Renal cortex interstitium (tissue), 11 donors: ENCODE results near the gene PRSS56. TPM values are rescaled to one million over a fixed set of nuclear protein-coding genes. Genes with fewer than 3 reads are reported as not detected.
"Not testable (repeated sequence)": the region's sequence is repeated elsewhere in the genome, so short reads cannot be mapped to it uniquely, and the experiment has no call there.

Experiments
- DNase-seq, 11 donors: peaks; one replicate each; pipeline ENCODE4 v3.0.0-alpha.2; 2013; ENCODE audit warnings: low read depth in 9 of 11, low spot score in 4 of 11; ENCODE audit errors: extremely low read depth in 1 of 11
- polyA plus RNA-seq, 3 donors: library from polyadenylated mRNA; unstranded; fragments of 120-200 nt; gene quantifications; one replicate each; pipeline ENCODE4 v1.2.1, GENCODE V29; 2013; ENCODE audit not compliant: insufficient read length in 3 of 3

PRSS56 gene
- polyA plus RNA-seq, 3 donors: 0.09 to 0.83 TPM; not detected in 1

- no peak for DNase-seq
Measured at GRCh38 chr2:232521098-232521497, 910 bp downstream of the PRSS56 start.

- no peak for DNase-seq
Measured at GRCh38 chr2:232521959-232522622, 1.9 kb downstream of the PRSS56 start.

DNA sequence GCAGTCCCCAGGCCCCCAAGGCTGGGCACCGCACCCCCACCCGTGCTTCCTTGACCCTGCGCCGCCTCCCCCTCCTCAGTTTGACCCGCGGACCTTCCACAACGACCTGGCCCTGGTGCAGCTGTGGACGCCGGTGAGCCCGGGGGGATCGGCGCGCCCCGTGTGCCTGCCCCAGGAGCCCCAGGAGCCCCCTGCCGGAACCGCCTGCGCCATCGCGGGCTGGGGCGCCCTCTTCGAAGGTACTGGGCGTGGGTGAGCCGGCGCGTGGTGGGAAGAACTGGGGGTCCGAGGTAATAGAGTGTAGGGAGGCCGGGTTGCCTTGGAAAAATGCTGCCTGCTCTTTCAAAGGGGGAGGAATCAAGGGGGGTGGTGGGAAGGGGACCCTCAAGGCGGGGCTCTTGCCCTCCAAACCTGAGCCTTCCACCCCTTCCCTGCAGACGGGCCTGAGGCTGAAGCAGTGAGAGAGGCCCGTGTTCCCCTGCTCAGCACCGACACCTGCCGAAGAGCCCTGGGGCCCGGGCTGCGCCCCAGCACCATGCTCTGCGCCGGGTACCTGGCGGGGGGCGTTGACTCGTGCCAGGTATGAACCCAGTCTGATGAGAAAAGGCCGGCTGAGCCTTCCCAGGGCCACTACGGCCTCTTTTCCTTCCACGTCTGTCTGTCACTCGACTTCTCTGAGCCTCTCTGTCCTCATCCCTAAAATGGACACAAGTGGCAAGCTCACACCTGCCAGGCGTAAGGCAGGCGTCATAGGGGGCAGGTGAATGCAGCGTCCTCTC is 2.6 kb downstream of the PRSS56 start:
- DNase-seq: no peak

GRCh38 chr2:232523402-232523681 is 3.2 kb downstream of the PRSS56 start:
- DNase-seq: no peak

DNA sequence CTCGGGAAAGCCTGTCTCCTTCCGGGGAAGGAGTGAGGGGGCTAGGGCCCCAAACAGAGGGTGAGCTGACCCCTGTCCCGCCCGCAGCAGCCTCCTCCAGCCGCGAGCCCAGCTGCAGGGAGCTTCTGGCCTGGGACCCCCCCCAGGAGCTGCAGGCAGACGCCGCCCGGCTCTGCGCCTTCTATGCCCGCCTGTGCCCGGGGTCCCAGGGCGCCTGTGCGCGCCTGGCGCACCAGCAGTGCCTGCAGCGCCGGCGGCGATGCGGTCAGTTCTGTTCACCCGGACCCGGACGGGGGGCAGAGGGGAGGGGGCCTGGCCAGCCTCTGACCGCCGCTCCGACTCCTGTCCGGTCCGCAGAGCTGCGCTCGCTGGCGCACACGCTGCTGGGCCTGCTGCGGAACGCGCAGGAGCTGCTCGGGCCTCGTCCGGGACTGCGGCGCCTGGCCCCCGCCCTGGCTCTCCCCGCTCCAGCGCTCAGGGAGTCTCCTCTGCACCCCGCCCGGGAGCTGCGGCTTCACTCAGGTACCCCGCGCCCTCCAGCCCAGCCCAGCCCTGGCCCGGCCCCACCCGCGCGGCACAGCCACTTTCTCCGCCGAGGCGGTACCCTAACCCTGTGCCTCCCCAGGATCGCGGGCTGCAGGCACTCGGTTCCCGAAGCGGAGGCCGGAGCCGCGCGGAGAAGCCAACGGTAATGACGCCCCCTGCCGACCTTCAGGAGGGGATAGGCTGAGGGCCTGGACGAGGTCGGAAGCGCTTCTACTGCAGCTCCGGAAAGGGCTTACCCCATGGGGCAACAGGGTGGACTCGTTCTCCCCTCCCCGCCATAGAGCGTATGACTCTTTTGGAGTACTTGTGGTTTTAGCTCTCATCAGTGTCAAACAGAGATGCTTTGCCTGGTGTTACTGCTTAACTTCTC is 3.8 kb downstream of the PRSS56 start:
- DNase-seq: no peak

DNA sequence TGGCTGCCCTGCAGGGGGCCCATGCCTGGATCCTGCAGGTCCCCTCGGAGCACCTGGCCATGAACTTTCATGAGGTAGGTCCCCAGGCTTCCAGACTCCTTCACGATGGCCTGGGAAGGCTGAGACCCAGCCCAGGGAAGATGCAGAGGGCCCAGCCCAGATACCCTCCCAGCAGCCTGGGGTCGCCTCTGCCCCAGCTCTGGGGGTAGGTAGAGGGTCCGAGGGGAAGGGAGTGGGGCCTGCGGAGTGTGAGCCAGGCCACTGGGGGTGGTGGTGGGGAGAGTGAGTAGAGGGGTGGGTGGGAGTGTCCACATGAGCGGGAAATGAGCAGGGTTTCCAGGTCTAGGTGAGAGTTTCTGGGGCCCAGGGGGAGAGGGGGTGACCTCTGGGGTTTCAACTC is 4.6 kb downstream of the PRSS56 start:
- DNase-seq: no peak

GRCh38 chr2:232525199-232525598 is 5.0 kb downstream of the PRSS56 start:
- DNase-seq: no peak

- peak in 2 of 11 donors; percentile 51 to 60 for DNase-seq
Measured at GRCh38 chr2:232525791-232526371, 5.7 kb downstream of the PRSS56 start, which contains the start of gene CHRND. CHRND (plus strand) TSS chr2:232526160; CDS start chr2:232526216, 56 bp downstream.

GRCh38 chr2:232526372-232526941 is 6.3 kb downstream of the PRSS56 start:
- DNase-seq: no peak

- DNase-seq: no peak
Measured at GRCh38 chr2:232527905-232528470, 7.8 kb downstream of the PRSS56 start.

- DNase-seq: no peak
Measured at GRCh38 chr2:232528746-232529460, 8.7 kb downstream of the PRSS56 start.

DNA sequence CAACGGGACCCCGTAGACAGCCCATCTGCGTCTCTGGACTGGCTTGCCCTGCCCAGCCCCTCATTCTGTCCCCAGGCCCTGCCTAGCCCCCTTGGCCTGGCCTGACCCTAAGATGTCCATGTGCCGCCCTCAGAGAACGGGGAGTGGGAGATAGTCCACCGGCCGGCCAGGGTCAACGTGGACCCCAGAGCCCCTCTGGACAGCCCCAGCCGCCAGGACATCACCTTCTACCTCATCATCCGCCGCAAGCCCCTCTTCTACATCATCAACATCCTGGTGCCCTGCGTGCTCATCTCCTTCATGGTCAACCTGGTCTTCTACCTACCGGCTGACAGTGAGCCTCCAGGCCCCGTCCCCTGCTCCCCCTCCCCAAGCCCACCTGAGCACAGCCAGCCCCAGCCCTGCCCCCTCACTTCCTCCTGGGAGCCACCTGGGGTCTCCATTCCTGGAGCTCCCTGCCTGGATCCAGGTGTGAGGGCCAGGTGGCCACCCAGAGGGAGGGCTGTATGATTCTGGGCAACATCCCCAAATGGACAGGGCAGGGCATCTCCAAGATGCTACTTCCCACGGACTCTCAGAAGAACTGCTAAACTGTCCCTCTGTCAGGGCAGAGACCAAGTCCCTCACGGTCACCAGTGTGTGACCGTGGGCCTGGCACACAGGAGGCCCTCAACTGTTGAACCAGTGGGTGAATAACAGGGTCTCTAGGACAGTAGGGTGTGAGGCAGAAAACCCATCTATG is 9.8 kb downstream of the PRSS56 start:
- DNase-seq: no peak

DNA sequence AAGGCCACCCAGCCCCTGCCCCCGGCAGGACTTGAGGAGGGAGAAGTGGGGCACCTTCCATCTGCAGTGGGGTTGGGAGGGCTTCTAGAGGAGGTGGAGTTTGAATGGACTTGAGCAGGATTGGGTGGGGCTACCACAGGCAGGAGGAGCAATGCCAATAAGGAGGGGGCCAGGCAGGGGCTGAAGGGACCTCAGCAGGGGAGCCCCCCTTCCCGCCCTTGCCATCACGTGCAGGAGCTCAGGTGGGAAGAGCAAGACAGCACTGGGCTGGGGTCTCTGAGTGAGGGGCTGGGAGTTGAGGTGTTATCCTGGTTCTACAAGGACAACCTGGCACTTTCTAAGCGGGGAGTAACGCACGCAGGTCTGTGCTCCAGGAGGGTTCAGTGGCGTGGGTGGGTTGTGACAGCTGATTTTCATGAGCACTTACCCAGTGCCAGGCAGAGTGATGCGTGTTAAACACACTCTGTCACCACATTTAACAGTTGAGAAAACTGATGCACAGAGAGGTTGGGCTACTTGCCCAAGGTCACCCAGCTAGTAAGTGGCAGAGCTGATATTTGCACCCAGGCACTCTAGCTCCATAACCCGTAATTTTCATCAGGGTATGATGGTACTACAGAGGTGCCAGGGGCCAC is 10.6 kb downstream of the PRSS56 start:
- DNase-seq: no peak

GRCh38 chr2:232532419-232532818 is 12.2 kb downstream of the PRSS56 start:
- no peak for DNase-seq

GRCh38 chr2:232532821-232533220 is 12.6 kb downstream of the PRSS56 start:
- DNase-seq: not testable (repeated sequence)

DNA sequence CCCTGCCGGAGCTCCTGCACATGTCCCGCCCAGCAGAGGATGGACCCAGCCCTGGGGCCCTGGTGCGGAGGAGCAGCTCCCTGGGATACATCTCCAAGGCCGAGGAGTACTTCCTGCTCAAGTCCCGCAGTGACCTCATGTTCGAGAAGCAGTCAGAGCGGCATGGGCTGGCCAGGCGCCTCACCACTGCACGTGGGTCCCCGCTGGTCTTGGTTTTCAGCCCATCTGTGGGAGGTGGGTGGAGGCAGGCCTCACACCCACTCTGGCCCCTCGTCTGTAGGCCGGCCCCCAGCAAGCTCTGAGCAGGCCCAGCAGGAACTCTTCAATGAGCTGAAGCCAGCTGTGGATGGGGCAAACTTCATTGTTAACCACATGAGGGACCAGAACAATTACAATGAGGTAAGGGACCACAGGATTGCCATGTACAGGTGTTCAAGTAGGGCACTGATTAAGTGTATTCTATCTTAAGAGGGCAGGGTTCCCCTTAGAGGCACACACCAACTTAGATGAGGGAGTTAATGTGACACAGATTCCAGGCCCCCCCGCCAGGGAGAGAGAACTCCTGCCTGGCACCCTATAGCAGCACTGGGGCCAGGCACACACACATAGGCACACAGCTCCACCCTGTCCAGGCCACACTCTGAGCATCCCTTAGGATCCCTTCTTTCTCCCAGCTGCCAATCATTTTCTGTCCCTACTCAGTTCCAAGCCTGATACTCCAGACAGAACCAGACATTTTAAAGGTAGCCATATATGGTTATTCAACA is 13.9 kb downstream of the PRSS56 start:
- no peak for DNase-seq
